WTC11 (cell line): ENCODE results near the gene NFKB1. TPM values are rescaled to one million over a fixed set of nuclear protein-coding genes. Genes with fewer than 3 reads are reported as not detected.

ENCODE experiments used
- ATAC-seq: fragments of 200-7000 bp; cut with Tn5 transposase; 2 replicates; pipeline ENCODE4 v1.10.0; 2021; ENCODE audit warnings: mild to moderate bottlenecking, moderate library complexity
- CTCF ChIA-PET: fragments of 300-600 bp; sonication (Branson Sonifier 250); formaldehyde crosslinking; loops from one replicate; lab custom pipeline; 2021; ENCODE audit warnings: antibody characterized with exemption; lab: Charles Lee
- POLR2A ChIA-PET: fragments of 350-600 bp; sonication (Branson Sonifier 250); formaldehyde crosslinking; loops from one replicate; lab custom pipeline; 2021; ENCODE audit warnings: antibody characterized with exemption; lab: Charles Lee
- DNase-seq: peaks from one replicate; pipeline ENCODE4 v3.0.0; 2021; ENCODE audit warnings: low spot score
- H3K27ac Mint-ChIP-seq: 2 replicates; pipeline ENCODE4 v1.8.0; 2021; ENCODE audit warnings: mixed read lengths
- H3K27me3 Mint-ChIP-seq: 2 replicates; pipeline ENCODE4 v1.8.0; 2021; ENCODE audit warnings: low read depth, mild to moderate bottlenecking, moderate library complexity, mixed read lengths
- H3K36me3 Mint-ChIP-seq: 2 replicates; pipeline ENCODE4 v1.8.0; 2021; ENCODE audit warnings: mixed read lengths
- H3K4me1 Mint-ChIP-seq: 2 replicates; pipeline ENCODE4 v1.8.0; 2022; ENCODE audit warnings: mixed read lengths
- H3K4me3 Mint-ChIP-seq: 2 replicates; pipeline ENCODE4 v1.8.0; 2021; ENCODE audit warnings: mild to moderate bottlenecking, moderate library complexity, mixed read lengths
- H3K9me3 Mint-ChIP-seq: 2 replicates; pipeline ENCODE4 v1.8.0; 2021; ENCODE audit warnings: mixed read lengths
- ATF1 ChIP-seq: sonication (generic); formaldehyde crosslinking; IDR thresholded peaks from 2 replicates; pipeline ENCODE4 v1.8.1; 2023; ENCODE audit warnings: mild to moderate bottlenecking, moderate library complexity, missing genetic modification reagents
- CREM ChIP-seq: sonication (generic); formaldehyde crosslinking; IDR thresholded peaks from 2 replicates; pipeline ENCODE4 v1.8.1; 2022; ENCODE audit warnings: mild to moderate bottlenecking, missing genetic modification reagents, moderate library complexity
- GRHL2 ChIP-seq: fragments of 250-450 bp; sonication (Bioruptor Pico); IDR thresholded peaks from 2 replicates; pipeline ENCODE4 v1.8.0; 2022; ENCODE audit warnings: mild to moderate bottlenecking, moderate library complexity; ENCODE audit not compliant: insufficient replicate concordance, severe bottlenecking
- JUN ChIP-seq: sonication (generic); formaldehyde crosslinking; IDR thresholded peaks from 2 replicates; pipeline ENCODE4 v1.8.0; 2023; ENCODE audit warnings: mild to moderate bottlenecking, missing genetic modification reagents
- NFE2L1 ChIP-seq: sonication (generic); formaldehyde crosslinking; IDR thresholded peaks from 2 replicates; pipeline ENCODE4 v1.8.1; 2023; ENCODE audit warnings: missing genetic modification reagents
- NR3C1 ChIP-seq: sonication (generic); formaldehyde crosslinking; conservative IDR thresholded peaks from 2 replicates; pipeline ENCODE4 v1.8.1; 2023; ENCODE audit warnings: low read depth, mild to moderate bottlenecking, missing genetic modification reagents
- OVOL2 ChIP-seq: fragments of 250-450 bp; sonication (Bioruptor Pico); IDR thresholded peaks from 2 replicates; pipeline ENCODE4 v1.9.0; 2021; ENCODE audit warnings: mild to moderate bottlenecking, borderline replicate concordance
- PRRX2 ChIP-seq: fragments of 250-450 bp; sonication (Bioruptor Pico); IDR thresholded peaks from 2 replicates; pipeline ENCODE4 v1.8.0; 2021; ENCODE audit warnings: mild to moderate bottlenecking
- RORB ChIP-seq: fragments of 250-450 bp; sonication (Bioruptor Pico); IDR thresholded peaks from 2 replicates; pipeline ENCODE4 v1.9.0; 2021; ENCODE audit warnings: mild to moderate bottlenecking
- SMAD3 ChIP-seq: sonication (generic); formaldehyde crosslinking; IDR thresholded peaks from 2 replicates; pipeline ENCODE4 v1.8.0; 2022; ENCODE audit warnings: missing genetic modification reagents, mild to moderate bottlenecking, borderline replicate concordance
- ZNF138 ChIP-seq: sonication (generic); formaldehyde crosslinking; conservative IDR thresholded peaks from 2 replicates; pipeline ENCODE4 v1.8.1; 2022; ENCODE audit warnings: mild to moderate bottlenecking, moderate library complexity, missing genetic modification reagents
- ZNF232 ChIP-seq: sonication (generic); formaldehyde crosslinking; IDR thresholded peaks from 2 replicates; pipeline ENCODE4 v1.8.0; 2022; ENCODE audit warnings: mild to moderate bottlenecking, missing genetic modification reagents
- ZNF423 ChIP-seq: fragments of 250-450 bp; sonication (Bioruptor Pico); IDR thresholded peaks from 2 replicates; pipeline ENCODE4 v2.1.2; 2022; ENCODE audit warnings: mild to moderate bottlenecking, moderate library complexity
- total RNA-seq: library from RNA; stranded (reverse); gene quantifications from 3 replicates; pipeline ENCODE4 v1.2.3, GENCODE V29; 2021
- TF ChIP-seq, protein P1 (sequence below): sonication (generic); formaldehyde crosslinking; IDR thresholded peaks from 2 replicates; pipeline ENCODE4 v1.8.1; 2023; ENCODE audit warnings: mild to moderate bottlenecking, missing genetic modification reagents
- TF ChIP-seq, protein P2 (sequence below): sonication (generic); formaldehyde crosslinking; IDR thresholded peaks from 2 replicates; pipeline ENCODE4 v1.8.1; 2023; ENCODE audit warnings: mild to moderate bottlenecking, moderate library complexity, missing genetic modification reagents
- TF ChIP-seq, protein P3 (sequence below): sonication (generic); formaldehyde crosslinking; conservative IDR thresholded peaks from 2 replicates; pipeline ENCODE4 v1.8.1; 2022; ENCODE audit warnings: mild to moderate bottlenecking, missing genetic modification reagents
- TF ChIP-seq, protein P4 (sequence below): fragments of 200-600 bp; IDR thresholded peaks from 2 replicates; pipeline ENCODE4 v1.8.0; 2022; ENCODE audit warnings: antibody characterized with exemption
- TF ChIP-seq, protein P5 (sequence below): sonication (generic); formaldehyde crosslinking; IDR thresholded peaks from 2 replicates; pipeline ENCODE4 v1.8.1; 2022; ENCODE audit warnings: low read depth, mild to moderate bottlenecking, moderate library complexity, missing genetic modification reagents, borderline replicate concordance
- TF ChIP-seq, protein P6 (sequence below): sonication (generic); formaldehyde crosslinking; IDR thresholded peaks from 2 replicates; pipeline ENCODE4 v1.8.1; 2023; ENCODE audit warnings: mild to moderate bottlenecking, missing genetic modification reagents, borderline replicate concordance

NFKB1 gene
- total RNA-seq, 1 experiment from 2014 or later, result 5.6 TPM

DNA sequence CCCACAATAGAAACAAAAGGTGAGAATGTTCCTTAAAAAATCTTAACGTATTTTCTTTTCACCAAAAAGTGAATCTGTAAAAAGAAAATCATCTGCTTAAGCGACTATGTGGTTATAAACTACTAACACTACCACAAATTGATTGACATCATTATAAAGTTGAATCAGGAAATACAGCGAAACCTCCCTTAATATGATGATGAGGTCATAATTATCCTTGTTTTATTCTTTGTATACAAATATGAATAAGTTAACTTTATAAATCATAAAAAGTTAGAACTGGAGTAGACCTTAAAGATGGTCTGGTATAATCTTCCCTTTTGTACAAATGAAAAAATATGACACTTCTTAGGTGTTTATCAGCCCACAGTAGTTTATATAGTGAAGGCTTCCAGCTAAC lies 35.6 kb downstream of the NFKB1 start (continued):
- TF ChIP-seq, protein P1, sequence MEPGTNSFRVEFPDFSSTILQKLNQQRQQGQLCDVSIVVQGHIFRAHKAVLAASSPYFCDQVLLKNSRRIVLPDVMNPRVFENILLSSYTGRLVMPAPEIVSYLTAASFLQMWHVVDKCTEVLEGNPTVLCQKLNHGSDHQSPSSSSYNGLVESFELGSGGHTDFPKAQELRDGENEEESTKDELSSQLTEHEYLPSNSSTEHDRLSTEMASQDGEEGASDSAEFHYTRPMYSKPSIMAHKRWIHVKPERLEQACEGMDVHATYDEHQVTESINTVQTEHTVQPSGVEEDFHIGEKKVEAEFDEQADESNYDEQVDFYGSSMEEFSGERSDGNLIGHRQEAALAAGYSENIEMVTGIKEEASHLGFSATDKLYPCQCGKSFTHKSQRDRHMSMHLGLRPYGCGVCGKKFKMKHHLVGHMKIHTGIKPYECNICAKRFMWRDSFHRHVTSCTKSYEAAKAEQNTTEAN, result no peak

DNA sequence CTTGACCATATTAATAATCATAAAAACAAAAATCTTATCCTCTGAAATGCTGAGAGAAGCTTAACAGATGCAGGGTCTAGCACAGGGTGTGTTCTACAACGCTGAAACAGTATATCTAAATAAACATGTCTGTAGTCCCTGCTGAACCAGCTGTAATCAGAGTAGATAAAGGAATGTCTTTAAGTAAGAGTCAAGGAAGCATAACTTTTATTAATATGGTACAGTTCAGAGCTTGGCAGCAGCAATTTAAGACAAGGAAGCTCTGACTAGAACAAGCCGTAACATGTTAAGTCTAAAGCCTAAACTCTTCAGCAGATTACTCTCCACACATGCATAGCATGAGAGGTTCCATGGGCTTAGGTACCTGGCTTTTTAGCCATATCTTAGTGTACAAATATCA lies 36.1 kb downstream of the NFKB1 start:
- no peaks in the 10 kb centered on the region for H3K27me3 Mint-ChIP-seq
- no peak overlapping the region for H3K4me3 Mint-ChIP-seq
- TF ChIP-seq RORB, result no peak
- ChIA-PET CTCF (no interaction called here), POLR2A (no interaction called here)
- H3K36me3 Mint-ChIP-seq, result no peaks in the 10 kb centered on the region
- H3K27ac Mint-ChIP-seq, result no peak overlapping the region
- no peak for DNase-seq
- no peaks in the 10 kb centered on the region for H3K9me3 Mint-ChIP-seq
- H3K4me1 Mint-ChIP-seq, result no peaks in the 10 kb centered on the region
- ATAC-seq, result no peak

DNA sequence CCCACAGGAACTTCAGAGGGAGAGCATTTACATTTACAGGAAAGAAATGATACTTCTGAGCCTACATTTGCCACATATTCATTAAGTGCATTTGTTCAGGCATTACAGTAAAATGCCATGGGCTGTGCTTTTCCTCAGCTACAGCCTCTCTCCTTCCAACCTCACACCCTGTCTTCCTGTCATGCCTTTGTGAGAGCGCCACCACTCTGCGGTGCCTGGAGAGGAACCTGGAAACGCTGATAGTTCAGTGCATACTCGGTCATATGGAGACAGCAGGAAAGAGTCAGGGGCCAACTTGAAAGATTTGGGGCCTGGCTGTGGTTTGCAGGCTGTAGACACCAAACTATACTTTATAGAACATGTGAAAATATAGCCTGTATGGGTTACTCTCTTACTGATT lies 40.5 kb downstream of the NFKB1 start:
- no peaks in the 10 kb centered on the region for H3K36me3 Mint-ChIP-seq
- no peak for TF ChIP-seq GRHL2
- no peak for TF ChIP-seq OVOL2 (CRISPR knock-in tag)
- TF ChIP-seq, protein P2, sequence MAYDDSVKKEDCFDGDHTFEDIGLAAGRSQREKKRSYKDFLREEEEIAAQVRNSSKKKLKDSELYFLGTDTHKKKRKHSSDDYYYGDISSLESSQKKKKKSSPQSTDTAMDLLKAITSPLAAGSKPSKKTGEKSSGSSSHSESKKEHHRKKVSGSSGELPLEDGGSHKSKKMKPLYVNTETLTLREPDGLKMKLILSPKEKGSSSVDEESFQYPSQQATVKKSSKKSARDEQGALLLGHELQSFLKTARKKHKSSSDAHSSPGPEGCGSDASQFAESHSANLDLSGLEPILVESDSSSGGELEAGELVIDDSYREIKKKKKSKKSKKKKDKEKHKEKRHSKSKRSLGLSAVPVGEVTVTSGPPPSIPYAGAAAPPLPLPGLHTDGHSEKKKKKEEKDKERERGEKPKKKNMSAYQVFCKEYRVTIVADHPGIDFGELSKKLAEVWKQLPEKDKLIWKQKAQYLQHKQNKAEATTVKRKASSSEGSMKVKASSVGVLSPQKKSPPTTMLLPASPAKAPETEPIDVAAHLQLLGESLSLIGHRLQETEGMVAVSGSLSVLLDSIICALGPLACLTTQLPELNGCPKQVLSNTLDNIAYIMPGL (CRISPR knock-in tag), result no peak
- no peak for TF ChIP-seq ZNF423 (CRISPR knock-in tag)
- TF ChIP-seq CREM (CRISPR knock-in tag), result no peak
- no peak for TF ChIP-seq ATF1
- no peak for TF ChIP-seq PRRX2 (CRISPR knock-in tag)
- TF ChIP-seq ZNF138 (CRISPR knock-in tag), result no peak
- TF ChIP-seq, protein P3, sequence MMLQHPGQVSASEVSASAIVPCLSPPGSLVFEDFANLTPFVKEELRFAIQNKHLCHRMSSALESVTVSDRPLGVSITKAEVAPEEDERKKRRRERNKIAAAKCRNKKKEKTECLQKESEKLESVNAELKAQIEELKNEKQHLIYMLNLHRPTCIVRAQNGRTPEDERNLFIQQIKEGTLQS, result no peak
- TF ChIP-seq, protein P4, sequence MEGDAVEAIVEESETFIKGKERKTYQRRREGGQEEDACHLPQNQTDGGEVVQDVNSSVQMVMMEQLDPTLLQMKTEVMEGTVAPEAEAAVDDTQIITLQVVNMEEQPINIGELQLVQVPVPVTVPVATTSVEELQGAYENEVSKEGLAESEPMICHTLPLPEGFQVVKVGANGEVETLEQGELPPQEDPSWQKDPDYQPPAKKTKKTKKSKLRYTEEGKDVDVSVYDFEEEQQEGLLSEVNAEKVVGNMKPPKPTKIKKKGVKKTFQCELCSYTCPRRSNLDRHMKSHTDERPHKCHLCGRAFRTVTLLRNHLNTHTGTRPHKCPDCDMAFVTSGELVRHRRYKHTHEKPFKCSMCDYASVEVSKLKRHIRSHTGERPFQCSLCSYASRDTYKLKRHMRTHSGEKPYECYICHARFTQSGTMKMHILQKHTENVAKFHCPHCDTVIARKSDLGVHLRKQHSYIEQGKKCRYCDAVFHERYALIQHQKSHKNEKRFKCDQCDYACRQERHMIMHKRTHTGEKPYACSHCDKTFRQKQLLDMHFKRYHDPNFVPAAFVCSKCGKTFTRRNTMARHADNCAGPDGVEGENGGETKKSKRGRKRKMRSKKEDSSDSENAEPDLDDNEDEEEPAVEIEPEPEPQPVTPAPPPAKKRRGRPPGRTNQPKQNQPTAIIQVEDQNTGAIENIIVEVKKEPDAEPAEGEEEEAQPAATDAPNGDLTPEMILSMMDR, result no peak
- TF ChIP-seq, protein P5, sequence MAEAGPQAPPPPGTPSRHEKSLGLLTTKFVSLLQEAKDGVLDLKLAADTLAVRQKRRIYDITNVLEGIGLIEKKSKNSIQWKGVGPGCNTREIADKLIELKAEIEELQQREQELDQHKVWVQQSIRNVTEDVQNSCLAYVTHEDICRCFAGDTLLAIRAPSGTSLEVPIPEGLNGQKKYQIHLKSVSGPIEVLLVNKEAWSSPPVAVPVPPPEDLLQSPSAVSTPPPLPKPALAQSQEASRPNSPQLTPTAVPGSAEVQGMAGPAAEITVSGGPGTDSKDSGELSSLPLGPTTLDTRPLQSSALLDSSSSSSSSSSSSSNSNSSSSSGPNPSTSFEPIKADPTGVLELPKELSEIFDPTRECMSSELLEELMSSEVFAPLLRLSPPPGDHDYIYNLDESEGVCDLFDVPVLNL (CRISPR knock-in tag), result no peak
- TF ChIP-seq, all 79 proteins: peak for 0
- Mint-ChIP-seq H3K27ac (no peak overlapping the region), H3K27me3 (no peaks in the 10 kb centered on the region), H3K9me3 (no peaks in the 10 kb centered on the region), H3K4me3 (no peak overlapping the region), H3K4me1 (no peaks in the 10 kb centered on the region)
- POLR2A ChIA-PET, result no interaction called here
- CTCF ChIA-PET, result interaction anchor here (0.6 to 2.4 kb wide), 11 partner anchors 9 to 297 kb away, joined by 3 to 11 read pairs (median 4); no protein-coding TSS in a partner anchor
- ATAC-seq (peak; percentile 100), DNase-seq (peak; percentile 69)

DNA sequence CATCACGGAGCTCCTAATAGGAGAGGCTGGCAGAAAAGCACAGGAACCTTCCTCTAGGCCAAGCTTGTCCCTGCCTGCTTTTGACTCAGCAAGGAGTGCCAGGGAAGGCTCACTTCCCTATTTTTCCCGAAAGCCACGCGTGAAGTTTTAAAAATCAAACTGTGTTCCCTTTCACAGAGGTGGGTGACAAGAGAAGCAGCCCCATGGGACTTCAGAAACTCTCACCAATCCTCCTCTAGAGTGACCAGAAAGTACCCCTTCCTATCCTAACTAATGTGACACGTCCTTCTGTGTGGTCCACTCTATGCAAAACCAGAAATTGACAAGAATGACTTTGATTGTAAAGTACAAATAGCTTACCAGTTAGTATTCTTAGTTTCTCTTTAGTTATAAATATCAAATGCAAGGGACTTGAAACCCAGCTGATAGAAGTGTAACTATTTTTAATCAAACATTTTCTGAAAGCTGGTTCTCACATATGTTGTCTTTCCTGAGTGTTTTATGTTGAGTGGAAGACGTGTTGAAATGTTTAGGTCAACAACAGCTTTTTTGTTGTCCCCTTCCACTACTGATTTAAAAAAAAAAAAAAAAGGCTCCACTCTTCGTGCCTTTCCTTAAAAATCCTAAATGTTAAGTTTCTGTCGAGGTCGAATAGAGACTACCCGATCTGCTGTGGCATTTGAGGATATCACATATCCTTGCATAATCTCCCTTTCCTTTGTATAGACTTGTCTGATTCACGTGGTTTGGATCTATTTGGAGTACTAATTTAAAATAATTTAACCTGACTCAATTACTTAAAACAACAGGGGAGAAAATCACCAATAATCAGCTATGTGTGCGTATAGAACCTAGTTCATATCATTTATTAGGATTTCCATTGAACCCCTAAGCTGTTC lies 42.1 kb downstream of the NFKB1 start:
- Mint-ChIP-seq H3K27ac (no peak overlapping the region), H3K4me3 (no peak overlapping the region), H3K9me3 (no peaks in the 10 kb centered on the region), H3K36me3 (no peaks in the 10 kb centered on the region), H3K27me3 (no peaks in the 10 kb centered on the region), H3K4me1 (no peaks in the 10 kb centered on the region)
- DNase-seq, result no peak
- ChIA-PET CTCF (interaction anchor here (0.6 to 2.4 kb wide), 2 partner anchors 35 to 138 kb away, joined by 3 to 10 read pairs; no protein-coding TSS in a partner anchor), POLR2A (no interaction called here)
- ATAC-seq, result no peak
- TF ChIP-seq, protein P3, result no peak
- TF ChIP-seq SMAD3 (CRISPR knock-in tag) (no peak), NR3C1 (CRISPR knock-in tag) (no peak), NFE2L1 (CRISPR knock-in tag) (no peak), ZNF232 (CRISPR knock-in tag) (no peak), JUN (CRISPR knock-in tag) (no peak)
- TF ChIP-seq, protein P6, sequence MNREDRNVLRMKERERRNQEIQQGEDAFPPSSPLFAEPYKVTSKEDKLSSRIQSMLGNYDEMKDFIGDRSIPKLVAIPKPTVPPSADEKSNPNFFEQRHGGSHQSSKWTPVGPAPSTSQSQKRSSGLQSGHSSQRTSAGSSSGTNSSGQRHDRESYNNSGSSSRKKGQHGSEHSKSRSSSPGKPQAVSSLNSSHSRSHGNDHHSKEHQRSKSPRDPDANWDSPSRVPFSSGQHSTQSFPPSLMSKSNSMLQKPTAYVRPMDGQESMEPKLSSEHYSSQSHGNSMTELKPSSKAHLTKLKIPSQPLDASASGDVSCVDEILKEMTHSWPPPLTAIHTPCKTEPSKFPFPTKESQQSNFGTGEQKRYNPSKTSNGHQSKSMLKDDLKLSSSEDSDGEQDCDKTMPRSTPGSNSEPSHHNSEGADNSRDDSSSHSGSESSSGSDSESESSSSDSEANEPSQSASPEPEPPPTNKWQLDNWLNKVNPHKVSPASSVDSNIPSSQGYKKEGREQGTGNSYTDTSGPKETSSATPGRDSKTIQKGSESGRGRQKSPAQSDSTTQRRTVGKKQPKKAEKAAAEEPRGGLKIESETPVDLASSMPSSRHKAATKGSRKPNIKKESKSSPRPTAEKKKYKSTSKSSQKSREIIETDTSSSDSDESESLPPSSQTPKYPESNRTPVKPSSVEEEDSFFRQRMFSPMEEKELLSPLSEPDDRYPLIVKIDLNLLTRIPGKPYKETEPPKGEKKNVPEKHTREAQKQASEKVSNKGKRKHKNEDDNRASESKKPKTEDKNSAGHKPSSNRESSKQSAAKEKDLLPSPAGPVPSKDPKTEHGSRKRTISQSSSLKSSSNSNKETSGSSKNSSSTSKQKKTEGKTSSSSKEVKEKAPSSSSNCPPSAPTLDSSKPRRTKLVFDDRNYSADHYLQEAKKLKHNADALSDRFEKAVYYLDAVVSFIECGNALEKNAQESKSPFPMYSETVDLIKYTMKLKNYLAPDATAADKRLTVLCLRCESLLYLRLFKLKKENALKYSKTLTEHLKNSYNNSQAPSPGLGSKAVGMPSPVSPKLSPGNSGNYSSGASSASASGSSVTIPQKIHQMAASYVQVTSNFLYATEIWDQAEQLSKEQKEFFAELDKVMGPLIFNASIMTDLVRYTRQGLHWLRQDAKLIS, result no peak
